Activated T-cell treated with anti-CD3 and anti-CD28 coated beads for 24 hours (primary cell): ENCODE results near the gene PCBP3.

Source experiments
- DNase-seq: peaks from one replicate; pipeline ENCODE4 v3.0.0-alpha.2; 2020; ENCODE audit warnings: low read depth

PCBP3 gene

DNA sequence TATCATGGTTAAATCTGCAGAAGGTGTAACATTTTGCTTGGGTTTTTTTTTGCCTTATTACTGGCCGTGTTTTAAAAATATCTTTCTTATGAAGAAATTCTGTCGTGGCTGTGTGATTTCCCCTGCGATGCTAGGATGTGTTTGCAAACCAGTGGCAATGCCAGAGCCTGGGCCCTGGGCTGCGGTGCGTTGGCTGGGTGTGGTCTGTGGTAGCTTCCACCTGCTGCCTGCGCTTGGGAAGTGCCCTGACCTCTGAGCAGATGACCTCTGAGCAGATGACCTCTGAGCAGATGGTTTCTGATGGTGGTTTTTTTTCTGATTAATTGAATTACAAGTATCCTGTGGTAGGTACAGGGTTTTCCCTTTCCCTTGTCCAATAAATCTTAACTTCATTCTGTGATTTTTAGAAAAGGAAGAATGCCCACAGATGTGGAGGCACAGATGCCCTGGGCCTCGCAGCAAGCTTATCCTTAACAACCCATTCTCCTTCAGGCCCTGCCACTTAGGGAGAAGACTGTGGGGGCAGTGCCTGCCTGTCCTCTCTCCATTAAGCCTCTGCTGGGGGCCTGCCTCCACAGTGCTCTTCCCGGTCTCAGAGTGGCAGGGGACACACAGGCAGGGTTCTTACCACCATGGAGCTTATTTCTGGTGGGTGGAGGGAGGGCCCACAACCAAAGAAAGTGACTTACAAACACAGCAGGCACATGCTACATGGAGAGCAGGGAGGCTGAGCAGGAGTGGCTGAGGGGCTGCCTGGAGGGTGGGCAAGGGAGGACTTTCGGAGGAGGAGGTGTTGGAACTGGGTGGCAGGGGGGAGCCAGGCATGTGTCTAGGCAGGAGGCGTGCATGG lies 81.7 kb downstream of the PCBP3 start:
- no peak for DNase-seq

DNA sequence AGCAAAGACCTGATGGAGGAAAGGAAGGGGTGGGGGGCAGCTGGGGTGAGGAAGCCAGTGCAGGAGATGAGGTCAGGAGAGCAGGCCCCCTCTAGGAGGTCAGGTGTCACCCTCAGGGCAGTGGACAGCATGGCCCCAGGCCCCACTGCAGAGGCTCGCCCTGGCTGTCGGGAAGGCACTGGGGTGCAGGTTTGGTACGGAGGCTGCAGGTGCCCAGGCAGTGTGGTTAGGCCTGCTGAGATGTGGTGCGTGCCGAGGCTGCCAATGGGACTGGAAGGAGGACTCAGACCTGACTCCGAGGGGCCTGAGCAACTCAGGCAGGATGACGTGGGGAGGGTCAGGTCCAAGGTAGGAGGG lies 82.3 kb downstream of the PCBP3 start:
- DNase-seq: no peak

DNA sequence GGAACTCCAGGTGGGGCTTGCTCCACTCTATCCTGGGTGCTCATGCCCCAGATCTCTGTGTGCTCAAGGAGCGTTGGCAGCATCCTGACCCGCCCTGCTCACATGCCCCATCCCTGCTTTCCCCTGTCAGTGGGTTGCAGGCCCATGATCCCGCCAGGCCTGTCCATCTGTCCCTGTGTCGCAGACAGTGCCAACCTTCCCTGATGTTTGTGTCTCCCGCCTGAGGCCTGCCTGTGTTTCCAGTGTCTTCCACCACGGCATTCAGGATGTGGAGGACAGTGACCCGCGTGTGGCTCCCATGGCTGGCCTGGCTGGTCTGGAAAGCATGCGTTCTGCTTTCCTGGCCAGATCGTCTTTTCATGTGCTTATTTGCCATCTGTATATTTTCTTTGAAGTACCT lies 82.9 kb downstream of the PCBP3 start:
- DNase-seq: no peak

DNA sequence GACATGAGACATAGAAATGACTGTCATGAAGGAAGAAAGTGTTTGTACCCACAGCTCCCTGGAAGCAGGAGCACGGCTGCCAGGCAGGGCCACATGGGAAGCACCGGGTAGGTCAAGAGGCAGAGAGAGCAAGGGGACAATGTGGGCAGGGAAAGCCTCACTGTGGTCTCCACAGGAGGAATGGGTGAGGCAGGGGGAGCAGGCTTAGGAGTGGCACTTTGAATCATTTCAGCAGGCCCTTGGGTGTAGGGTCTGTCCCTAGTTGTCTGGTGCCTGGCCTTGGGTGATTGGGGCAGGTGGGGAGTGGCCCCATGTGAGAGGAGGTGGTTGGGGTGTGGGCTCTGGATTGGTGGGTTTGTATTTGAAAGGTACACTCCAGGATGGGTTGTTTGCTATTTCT lies 83.9 kb downstream of the PCBP3 start:
- no peak for DNase-seq

DNA sequence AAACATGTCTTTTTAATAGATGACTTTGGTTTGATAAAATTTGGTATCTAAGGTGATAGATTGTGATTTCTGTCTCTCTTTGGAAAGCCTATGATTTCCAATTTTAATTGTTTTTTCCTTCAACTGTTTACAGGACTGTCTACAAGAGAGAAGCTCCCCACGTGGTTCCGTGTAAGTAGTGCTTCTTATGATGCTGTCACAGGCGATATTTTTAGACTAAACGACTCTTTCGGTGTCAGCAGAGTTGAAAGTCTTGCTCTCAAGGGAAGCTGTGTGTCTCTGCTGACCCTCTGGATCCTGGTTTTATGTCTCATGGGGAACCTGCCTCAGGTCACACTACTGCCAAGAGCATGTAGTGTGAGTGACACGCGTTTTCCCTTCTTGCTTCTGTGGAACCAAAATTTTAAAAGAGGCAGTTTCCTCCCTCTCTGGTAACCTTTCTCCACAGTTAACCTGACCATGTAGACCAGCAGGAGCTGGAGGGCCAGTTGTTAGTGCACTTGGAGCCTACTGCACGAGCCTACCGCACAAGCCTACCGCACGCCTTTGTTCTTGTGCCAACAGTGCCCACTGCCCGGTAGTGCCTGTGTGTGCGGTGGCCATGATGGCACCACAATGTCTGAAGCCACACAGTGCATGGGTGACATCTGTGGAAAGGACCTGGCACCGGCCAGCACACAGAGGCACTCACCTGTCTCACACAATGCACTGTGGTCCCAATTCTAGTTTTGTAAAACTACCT lies 91.9 kb downstream of the PCBP3 start:
- DNase-seq: no peak

DNA sequence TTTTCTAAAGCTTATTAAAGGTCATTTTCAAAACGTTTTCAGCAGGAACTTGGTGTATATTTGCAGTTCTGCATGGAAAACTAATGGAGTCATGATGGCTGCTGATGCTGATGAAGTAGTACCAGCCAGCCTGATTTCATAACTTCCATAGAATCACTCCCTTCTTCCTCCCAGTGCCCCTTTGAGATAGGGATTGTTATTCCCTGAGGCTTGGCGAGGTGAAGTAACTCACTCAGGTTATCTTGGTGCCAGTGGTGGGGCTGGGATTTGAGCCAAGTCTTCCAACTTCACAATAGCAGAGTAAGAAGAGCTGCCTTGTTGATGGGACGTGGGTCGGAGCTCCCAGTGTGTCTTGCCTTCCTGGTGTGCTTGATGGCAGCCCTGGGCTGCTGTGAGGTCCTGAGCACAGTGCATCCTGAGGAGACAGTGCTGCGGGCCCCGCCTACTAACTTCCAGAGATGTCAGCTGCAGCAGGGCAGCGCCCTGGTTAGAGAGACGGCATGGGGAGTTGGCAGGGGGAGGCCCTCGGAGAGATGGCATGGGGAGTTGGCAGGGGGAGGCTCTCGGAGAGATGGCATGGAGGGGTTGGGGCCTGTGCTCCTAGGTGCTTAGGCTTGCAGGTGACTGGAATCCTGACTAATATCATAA lies 92.6 kb downstream of the PCBP3 start:
- DNase-seq: no peak

DNA sequence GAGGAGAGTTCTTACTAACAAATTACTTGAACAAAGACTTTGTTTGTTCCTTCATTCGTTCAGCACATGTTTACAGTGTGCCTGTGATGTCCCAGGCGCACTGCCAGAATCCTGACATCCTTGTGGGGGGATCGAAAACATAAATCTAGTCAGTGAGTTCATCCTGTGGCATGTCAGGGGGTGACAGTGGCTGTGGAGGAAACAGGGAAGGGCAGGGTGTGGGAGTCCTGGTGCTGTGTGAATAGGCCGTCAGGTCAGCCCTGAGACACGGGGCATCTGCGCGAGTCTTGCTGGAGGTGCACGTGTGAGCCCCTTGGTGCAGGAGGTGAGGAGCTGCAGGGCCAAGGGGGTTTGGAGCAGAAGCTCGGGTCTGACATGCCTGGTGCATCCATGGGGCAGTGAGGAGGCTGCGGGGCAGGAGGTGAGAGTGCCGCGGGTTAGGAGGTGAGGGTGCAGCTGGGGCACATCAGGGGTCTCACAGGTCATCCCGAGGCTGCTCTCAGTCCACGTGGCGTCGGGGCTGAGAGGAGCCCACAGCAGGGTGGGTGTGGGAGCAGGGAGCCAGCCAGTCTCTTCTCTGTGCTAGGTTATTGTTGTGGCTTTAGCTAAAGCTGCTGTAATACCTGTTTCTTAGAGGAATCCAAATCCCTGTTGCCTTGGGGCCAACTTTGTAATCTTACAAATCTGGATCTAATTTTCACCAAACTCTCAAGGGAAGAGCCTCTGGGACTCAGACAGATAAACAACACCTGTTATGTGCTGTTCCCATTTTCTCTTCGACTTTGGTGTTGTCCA lies 93.4 kb downstream of the PCBP3 start:
- no peak for DNase-seq

DNA sequence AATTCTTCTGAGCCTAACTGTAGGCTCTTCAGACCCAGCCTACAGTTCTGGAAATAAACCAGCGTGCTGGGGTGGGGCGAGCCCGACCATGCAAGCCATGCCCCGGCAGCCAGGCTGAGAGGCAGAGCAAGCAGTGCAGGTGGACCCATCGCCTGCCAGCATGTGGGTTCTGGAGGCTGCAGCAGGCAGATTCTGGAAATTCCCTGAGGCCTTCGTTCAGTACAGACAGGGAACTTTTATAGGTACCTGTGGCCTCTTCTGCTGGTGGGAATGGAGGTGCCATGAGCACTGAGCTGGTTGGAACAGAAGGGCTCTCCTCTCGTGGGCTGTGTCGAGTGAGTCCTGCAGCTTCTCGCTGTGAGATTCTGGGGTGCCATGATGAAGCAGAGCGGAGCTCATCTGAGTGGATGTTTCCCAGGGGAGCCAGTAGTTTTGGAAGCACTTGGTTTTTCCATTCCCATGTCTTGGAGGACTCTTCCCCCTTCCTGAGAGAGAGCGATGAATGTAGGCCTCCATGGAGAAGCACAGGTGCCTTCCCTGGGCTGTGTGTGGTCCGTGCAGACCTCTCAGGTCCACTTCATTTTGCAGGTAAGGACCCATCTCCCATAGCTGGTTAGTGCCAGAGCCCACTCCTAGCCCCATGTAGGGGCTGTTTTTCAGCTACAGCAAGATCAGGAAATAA lies 94.1 kb downstream of the PCBP3 start:
- no peak for DNase-seq

DNA sequence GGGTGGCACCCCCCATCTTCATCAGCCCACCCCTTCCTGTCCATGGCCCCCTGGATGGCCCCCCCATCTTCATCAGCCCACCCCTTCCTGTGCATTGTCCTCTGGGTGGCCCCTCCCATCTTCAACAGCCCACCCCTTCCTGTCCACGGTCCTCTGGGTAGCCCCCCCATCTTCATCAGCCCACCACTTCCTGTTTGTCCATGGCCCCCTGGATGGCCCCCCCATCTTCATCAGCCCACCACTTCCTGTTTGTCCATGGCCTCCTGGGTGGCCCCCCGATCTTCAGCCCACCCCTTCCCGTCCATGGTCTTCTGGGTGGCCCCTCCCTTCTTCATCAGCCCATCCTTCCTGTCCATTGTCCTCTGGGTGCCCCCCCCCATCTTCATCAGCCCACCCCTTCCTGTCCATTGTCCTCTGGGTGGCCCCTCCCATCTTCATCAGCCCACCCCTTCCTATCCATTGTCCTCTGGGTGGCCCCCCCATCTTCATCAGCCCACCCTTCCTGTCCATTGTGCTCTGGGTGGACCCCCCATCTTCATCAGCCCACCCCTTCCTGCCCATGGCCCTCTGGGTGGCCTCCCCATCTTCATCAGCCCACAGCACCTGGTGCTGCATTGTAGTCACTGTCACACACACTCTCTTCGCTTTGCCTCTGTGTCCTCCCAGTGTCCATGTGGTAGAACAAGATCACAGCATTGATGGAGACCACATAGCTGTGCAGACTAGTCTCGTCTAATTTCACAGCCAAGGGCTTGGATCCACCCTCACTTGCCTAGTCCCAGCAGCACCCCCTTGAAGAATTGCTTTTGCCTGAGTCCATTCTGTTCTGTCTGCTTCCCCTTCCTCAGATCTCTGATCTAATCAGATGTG lies 95.9 kb downstream of the PCBP3 start:
- DNase-seq: no peak

DNA sequence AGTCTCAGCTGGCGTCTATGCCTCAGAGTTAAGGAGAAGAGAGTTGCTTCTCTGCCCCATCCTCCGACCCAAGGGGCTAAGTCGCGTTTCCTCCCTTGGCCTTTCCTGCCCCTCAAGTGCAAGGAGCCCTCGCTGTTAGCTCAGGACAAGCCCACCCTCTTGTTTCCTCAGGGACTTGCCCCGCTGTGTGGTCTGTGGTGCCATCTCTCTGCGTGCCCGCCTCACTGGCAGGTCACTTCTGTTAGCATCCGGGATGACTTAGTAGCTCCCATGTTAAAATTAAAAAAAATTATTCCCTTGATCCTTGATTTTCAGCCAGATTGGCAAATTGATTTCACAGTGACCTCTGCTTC lies 96.5 kb downstream of the PCBP3 start:
- no peak for DNase-seq

DNA sequence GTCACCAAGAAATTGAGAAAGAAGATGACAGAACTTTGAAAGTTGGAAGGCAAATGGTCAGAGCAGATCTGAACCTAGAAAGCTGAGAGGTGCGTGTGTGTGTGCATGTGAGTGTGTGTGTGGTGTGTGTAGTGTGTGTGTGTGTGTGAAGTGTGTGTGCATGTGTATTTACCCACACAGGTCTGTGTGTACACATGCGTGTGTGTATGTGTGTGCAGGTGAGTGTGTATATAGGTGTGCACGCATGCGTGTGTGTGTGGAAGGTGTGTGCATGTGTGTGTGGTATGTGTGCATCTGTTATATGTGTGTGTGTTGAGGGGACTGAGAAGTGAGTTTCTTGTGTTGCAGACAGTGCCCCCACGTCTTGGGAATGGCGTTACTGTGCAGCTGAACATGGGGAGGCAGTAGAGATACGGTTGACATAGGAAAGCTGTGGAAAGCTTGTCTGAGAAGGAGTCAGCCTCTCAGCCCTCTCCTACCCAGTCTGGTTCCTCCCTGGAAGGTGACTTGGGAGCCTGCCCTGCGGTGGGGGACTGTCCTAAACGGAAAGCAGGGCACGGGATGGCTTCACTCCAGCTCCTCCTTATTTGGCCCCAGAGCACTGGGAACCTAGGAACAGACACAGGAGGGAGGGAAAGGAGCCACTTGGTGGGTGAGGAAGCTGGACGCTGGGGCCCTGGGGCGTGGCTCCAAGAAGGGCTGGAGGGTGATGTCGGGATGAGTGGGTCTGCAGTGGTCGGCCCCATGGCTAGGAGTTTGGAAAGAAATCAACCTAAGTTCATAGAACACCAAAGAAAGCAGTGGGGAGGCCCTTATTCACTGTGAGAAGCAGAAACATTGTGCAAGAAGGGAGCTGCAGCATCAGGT lies 97.2 kb downstream of the PCBP3 start:
- DNase-seq: no peak

DNA sequence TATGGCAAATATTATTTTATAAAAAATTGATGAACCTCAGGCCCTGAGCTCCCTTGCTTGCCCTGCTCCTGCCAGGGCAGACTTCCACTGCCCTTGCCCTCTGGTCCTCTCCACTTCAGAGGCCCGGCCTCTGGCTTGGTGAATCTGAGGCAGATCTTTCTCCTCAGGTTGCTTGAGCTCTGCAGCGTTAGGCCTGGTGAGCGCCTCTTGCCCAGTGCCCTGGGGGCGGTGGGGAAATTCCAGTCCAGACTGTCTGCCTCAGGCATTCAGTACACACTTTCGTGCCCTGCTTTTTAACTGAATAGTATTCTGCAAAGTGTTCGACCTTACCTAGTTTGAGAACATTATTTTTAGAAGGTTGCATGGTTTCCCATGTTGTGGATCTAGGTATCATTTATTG lies 98.2 kb downstream of the PCBP3 start:
- DNase-seq: no peak

DNA sequence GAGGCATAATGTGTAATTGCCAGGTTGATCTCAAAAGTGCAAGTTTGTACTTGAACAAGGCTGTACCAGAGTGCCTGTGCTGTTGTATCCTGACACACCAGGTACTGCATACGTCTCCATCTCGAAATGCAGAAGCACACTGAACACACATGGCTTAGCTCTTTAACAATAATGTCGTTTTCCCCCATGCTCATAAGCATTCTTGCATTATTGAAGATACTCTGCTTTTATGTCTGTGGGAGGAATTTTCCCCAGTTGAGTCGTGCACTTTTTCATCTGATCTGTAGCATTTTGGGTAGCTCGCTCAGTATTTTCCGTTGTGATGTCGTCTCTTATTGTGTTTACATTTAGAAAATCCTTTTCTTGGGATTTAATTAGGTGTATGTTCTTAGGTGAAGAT lies 98.7 kb downstream of the PCBP3 start:
- no peak for DNase-seq

DNA sequence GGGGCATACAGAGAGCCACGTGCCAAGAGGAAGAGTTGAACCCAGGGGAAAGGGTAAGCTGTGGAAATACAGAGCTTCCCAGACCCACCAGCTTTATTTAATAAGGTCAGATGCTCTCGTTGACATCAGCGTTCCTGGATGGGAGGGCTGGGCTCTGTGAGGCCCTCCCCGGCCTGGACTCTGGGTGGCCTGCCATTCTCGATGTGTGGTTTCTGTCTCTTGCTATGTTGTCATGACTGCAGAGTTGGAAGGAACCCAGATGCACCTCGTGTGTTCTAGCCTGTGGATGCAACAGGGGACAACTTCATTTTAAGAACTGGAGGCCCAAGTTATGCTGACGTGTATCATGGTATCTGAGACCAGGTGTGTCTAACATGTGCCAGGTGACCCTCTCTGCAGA lies 101.7 kb downstream of the PCBP3 start:
- DNase-seq: no peak

DNA sequence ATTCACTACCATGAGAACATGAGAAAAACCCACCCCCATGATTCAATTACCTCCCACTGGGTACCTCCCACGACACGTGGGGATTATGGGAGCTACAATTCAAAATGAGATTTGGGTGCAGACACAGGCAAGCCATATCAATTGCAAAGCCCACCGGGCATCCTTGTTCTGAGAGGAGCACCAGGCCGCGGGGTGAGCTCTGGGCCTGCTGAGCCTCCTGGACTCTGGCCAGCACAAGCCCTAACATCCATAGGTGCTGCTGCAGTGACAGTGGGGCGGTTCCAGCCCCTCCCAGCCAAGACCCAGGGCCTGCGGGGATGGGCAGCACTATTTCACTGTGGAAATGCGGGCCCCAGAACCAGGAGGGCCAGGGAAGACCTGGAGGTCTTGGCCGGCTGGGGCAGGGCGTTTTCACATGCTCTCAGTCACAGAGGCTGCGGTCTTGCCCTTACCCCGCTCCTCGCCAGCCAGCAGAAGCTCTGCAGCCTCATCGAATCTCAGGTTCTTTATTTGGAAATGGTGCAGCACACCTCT lies 103.8 kb downstream of the PCBP3 start:
- no peak for DNase-seq

DNA sequence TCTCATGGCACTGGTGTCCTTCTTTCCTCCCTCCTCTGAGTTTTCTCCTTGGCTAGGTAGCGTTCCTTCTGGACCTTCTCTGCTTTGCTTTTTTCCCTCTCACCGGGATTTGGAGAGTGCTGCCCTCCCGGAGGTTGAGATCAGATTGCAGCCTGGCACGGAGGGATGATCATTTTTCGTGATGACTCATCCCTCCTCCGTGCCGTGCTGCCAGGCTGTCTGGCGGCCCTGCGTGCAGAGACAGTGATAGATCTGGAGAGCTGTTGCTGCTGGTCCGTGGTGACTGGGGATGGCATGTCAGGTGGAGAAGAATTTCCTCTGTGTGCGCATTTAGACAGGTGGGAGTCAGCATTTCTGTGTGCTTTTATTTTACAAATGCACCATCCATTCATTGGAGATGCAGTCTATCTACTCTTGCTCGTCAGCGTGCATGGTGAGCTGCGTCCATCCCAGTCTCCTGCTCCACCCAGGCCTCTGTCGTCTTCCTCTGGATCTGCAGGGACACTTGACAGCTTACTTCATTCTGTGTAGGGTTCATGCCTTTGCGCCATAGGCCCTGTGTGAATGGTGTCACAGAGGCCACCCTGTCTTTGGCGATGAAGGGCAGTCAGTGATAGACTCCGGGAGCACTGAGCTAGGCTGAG lies 104.4 kb downstream of the PCBP3 start:
- no peak for DNase-seq

DNA sequence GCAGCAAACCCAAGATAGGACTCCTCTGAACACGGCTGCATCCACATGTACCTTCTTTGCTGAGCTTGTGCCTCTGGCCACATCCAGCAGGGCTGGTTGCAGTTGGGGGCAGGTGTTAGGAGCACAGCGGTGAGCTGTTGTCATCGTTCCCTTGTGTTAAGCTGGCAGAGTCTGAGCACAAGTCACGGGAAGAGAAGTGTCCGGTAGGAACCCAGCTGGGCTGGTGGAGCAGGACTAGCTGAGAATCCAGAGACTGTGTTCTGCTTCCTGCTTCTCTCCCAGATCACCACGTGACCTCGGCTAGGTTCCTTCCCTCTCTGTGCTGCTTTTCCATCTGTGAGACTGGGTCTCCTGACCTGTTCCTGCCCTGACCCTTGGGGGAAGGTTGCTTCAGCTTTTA lies 105.1 kb downstream of the PCBP3 start:
- no peak for DNase-seq

DNA sequence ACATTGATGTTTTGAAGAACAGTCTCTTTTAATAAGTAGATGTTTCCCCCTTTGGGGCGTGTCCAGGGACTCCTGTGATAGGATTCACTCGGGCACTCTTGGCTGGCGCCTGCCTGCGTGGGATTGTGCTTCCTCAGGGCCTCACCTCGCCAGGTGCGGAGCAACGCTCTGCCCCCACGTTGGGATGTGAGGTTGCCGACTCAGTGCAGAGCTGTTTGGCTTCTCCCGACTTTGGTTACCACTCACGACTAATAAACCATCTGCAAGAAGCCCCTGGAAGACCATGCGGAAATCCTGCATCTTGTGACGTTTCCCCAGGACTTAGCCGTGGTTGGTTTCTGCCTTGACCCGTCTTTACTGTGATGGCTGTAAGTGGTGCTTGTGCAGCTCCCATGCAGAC lies 106.4 kb downstream of the PCBP3 start:
- no peak for DNase-seq

DNA sequence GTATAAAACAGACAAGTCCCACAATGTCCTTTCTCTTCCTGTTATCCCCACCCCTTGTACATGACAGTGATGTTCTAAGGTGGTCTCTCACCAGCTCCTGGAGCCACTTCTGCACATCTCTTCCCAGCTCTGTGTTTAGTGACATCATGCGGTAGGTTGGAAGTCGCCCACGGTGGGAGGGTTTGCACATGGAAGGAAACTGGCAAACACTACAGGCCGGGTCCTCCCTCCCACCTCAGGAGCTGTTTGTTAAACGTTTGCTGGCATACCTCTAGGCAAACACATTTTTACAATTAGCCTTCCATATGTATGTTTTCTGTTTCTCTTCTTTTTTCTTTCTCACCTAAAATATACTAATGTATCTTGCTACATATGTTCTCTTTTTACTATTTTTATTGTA lies 107.4 kb downstream of the PCBP3 start:
- no peak for DNase-seq
